ENCODE results near the gene NSRP1.
A peak's percentile ranks its signal among the peaks of the same experiment; 100 is the strongest.

NSRP1 gene

GRCh38 chr17:30101686-30102390, 14.8 kb upstream of the NSRP1 start:
- TF ChIP-seq CTCF (conservative IDR thresholded peaks at IDR 0.05; ENCODE audit: low read length) (no peak), EZH2phosphoT487 (IDR thresholded peaks at IDR 0.05; ENCODE audit: borderline replicate concordance) (no peak)
- H2AFZ ChIP-seq (ENCODE audit: low read length), result no peak overlapping the region
- H3K4me3 ChIP-seq (ENCODE audit: low read length, poor library complexity, severe bottlenecking), result no peak overlapping the region
- H3K79me2 ChIP-seq (ENCODE audit: insufficient read depth, low read length), result no peaks in the 10 kb centered on the region
- peaks cover 8% of the 10 kb centered on the region for H3K4me1 ChIP-seq (ENCODE audit: insufficient read depth, low read length, poor library complexity, severe bottlenecking)
- H3K9me2 ChIP-seq (replicated peaks; ENCODE audit: low read depth, low read length), result no peaks in the 10 kb centered on the region
- no peaks in the 10 kb centered on the region for H3K36me3 ChIP-seq (ENCODE audit: insufficient read depth, low read length)
- no peaks in the 10 kb centered on the region for H3F3A ChIP-seq (ENCODE audit: low read depth)
- no peaks in the 10 kb centered on the region for H4K20me1 ChIP-seq (ENCODE audit: insufficient read depth, low read length, poor library complexity, severe bottlenecking)
- no peaks in the 10 kb centered on the region for H3K9me3 ChIP-seq (ENCODE audit: insufficient read depth, low read depth, low read length)
- H3K27me3 ChIP-seq (ENCODE audit: insufficient read depth, low read length, poor library complexity, severe bottlenecking), result no peaks in the 10 kb centered on the region
- H3K9ac ChIP-seq (ENCODE audit: low read depth, low read length, poor library complexity, severe bottlenecking), result no peak overlapping the region
- no peak overlapping the region for H3K4me2 ChIP-seq (ENCODE audit: low read depth, low read length, poor library complexity, severe bottlenecking)

- TF ChIP-seq CTCF (conservative IDR thresholded peaks at IDR 0.05; ENCODE audit: low read length), result no peak
- no peak for TF ChIP-seq EZH2phosphoT487 (IDR thresholded peaks at IDR 0.05; ENCODE audit: borderline replicate concordance)
- Histone ChIP-seq H3K9me2 (replicated peaks; ENCODE audit: low read depth, low read length) (no peaks in the 10 kb centered on the region), H3K4me1 (ENCODE audit: insufficient read depth, low read length, poor library complexity, severe bottlenecking) (peaks cover 8% of the 10 kb centered on the region), H3K4me3 (ENCODE audit: low read length, poor library complexity, severe bottlenecking) (no peak overlapping the region), H3K4me2 (ENCODE audit: low read depth, low read length, poor library complexity, severe bottlenecking) (peak overlapping the region; percentile 64), H3K9ac (ENCODE audit: low read depth, low read length, poor library complexity, severe bottlenecking) (no peak overlapping the region), H3F3A (ENCODE audit: low read depth) (no peaks in the 10 kb centered on the region), H3K79me2 (ENCODE audit: insufficient read depth, low read length) (no peaks in the 10 kb centered on the region), H3K9me3 (ENCODE audit: insufficient read depth, low read depth, low read length) (no peaks in the 10 kb centered on the region), H4K20me1 (ENCODE audit: insufficient read depth, low read length, poor library complexity, severe bottlenecking) (no peaks in the 10 kb centered on the region), H3K27me3 (ENCODE audit: insufficient read depth, low read length, poor library complexity, severe bottlenecking) (no peaks in the 10 kb centered on the region), H2AFZ (ENCODE audit: low read length) (peak overlapping the region; percentile 44), H3K36me3 (ENCODE audit: insufficient read depth, low read length) (no peaks in the 10 kb centered on the region)
These were observed 12.7 kb upstream of the NSRP1 start for GRCh38 chr17:30103921-30104320.

GRCh38 chr17:30104575-30105339, 11.9 kb upstream of the NSRP1 start:
- TF ChIP-seq CTCF (conservative IDR thresholded peaks at IDR 0.05; ENCODE audit: low read length), result peak; percentile 94
- TF ChIP-seq EZH2phosphoT487 (IDR thresholded peaks at IDR 0.05; ENCODE audit: borderline replicate concordance), result no peak
- peak overlapping the region; percentile 11 for H3K9ac ChIP-seq (ENCODE audit: low read depth, low read length, poor library complexity, severe bottlenecking)

More at GRCh38 chr17:30104575-30105339, 11.9 kb upstream of the NSRP1 start:
- H3K4me1 ChIP-seq (ENCODE audit: insufficient read depth, low read length, poor library complexity, severe bottlenecking), result peaks cover 8% of the 10 kb centered on the region
- H3K9me2 ChIP-seq (replicated peaks; ENCODE audit: low read depth, low read length), result no peaks in the 10 kb centered on the region
- H2AFZ ChIP-seq (ENCODE audit: low read length), result peak overlapping the region; percentile 95
- no peaks in the 10 kb centered on the region for H3K36me3 ChIP-seq (ENCODE audit: insufficient read depth, low read length)
- H3K27me3 ChIP-seq (ENCODE audit: insufficient read depth, low read length, poor library complexity, severe bottlenecking), result no peaks in the 10 kb centered on the region
- peak overlapping the region; percentile 64 for H3K4me2 ChIP-seq (ENCODE audit: low read depth, low read length, poor library complexity, severe bottlenecking)
- H3F3A ChIP-seq (ENCODE audit: low read depth), result no peaks in the 10 kb centered on the region
- H3K4me3 ChIP-seq (ENCODE audit: low read length, poor library complexity, severe bottlenecking), result peak overlapping the region; percentile 64
- no peaks in the 10 kb centered on the region for H4K20me1 ChIP-seq (ENCODE audit: insufficient read depth, low read length, poor library complexity, severe bottlenecking)
- no peaks in the 10 kb centered on the region for H3K9me3 ChIP-seq (ENCODE audit: insufficient read depth, low read depth, low read length)
- H3K79me2 ChIP-seq (ENCODE audit: insufficient read depth, low read length), result no peaks in the 10 kb centered on the region

All from Loucy (cell line).